Retina (tissue), 1 donor: ENCODE results near the gene ABLIM2.
A peak's percentile ranks its signal among the peaks of the same experiment; 100 is the strongest.

Source experiments
- DNase-seq: peaks from one replicate; pipeline ENCODE4 v3.0.0-alpha.2; 2016

Gene ABLIM2

DNA sequence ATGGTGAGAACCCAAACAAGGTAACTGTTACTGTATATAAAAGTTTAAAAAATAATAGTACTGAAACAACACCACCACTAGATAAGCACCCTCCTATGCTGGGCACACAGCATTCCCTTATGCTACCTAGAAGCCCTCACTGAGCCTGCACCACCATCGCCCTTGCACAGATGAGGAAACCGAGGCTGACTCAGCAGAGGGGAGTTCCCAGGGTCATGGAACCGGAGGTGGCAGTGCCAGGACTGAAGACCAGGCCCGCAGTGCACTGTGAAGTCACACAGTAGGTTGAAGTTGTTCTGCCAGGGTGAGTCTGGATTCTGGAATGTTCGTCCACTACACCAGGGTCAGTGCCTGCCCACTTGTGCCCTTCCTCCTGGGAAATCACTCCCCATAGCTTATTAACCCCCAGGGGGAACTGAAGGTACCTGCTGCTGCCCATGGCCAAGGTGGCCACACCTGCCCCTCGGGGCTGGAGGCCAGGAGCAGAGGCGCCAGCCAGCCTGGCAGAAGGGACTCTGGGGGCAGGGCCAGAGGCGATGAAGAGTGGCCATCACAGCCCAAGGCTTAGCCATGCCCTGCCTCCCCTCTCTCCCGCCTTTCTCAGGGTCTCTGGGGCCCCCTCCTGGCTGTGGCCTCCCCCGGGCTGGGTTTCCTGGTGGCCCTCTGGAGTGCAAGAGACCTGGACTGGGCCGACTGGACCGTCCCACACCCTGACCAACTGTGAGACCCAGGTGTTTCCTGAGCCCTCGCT is 15.1 kb upstream of the ABLIM2 start:
- DNase-seq: no peak

DNA sequence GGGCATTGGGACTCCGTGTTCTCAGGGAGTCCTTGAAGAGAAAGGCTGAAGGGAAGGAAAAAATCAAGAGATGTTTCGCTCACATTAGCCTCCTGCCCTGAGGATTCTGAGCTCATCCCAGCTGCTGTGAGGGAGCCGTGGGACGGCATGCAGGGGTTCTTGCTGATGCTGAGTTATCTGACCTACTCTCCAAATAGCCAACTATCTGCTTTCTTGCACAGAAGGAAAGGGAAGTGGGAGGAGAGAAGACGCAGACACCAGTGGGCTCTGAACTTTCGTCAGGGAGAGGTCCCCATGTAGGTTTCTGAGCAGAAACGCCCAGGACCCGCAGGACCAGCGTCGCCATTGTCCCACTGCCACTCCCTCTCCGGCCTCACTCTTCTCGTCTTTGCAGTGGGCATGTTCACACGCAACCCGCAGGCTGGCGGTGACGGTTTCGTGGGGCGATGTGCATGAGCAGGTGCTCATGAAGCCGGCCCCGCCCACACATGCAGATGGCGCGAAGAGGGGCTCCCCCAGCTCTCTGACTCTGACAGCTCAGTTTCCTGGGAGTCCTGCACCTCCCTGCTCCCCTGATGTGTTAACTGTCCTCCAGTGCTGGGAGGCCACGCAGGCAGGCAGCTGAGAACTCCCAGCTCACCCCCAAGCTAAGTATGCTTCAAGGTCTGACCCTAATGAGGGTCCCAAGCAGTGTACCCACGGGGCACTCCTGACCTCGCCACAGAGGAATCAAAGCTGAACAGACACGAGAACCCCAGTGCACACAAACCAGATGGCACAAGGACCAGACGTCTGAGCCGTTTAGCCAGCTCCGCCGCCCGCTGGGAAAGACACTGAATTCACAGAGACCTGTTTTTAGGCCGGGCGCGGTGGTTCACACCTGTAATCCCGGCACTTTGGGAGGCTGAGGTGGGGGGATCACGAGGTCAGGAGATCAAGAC is 13.6 kb upstream of the ABLIM2 start:
- no peak for DNase-seq

DNA sequence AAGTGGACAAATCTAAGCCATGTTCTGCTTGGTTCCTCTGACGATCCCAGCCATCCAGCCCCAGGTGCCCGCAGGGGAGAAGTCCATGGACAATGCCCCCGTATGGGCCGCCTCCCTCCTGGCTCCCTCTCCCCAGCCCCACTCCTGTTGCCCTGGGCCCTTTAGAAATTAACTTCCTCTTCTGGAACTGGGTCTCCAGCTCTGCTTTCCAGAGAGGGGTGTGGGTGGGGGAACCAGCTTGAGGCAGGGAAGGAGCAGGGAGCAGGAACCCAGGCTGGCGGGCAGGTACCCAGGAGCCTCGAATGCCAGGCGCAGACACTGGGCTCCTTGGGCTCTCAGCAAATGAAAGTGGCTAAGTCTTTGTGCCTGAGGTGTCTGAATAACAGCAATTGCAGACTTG is 12.7 kb upstream of the ABLIM2 start:
- DNase-seq: no peak

- no peak for DNase-seq
These were observed 11.7 kb upstream of the ABLIM2 start for GRCh38 chr4:8170341-8170740.

- DNase-seq: no peak
These were observed 11.2 kb upstream of the ABLIM2 start for GRCh38 chr4:8169763-8170162.

- no peak for DNase-seq
These were observed 10.4 kb upstream of the ABLIM2 start for GRCh38 chr4:8168832-8169598.

DNA sequence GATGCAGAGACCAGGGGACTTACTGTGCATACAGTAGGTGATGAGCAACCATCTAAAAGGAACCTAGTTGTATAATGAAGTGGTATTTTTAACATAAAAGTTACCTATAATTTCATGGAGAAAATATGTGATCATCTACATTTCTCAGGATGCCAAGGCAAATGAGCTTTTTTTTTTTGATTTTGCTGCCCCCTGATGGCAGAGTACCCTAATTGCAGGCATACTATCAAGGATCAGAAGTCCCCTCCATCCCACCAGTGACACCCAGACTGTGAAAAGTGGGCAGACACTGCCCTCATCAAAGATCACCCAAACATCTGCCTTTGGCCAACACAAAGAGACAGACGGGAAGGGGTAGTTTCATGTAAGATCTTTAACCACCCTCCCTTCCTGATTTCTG is 9.6 kb upstream of the ABLIM2 start:
- DNase-seq: no peak

- no peak for DNase-seq
These were observed 9.2 kb upstream of the ABLIM2 start for GRCh38 chr4:8167815-8168214.

- no peak for DNase-seq
These were observed 8.7 kb upstream of the ABLIM2 start for GRCh38 chr4:8167291-8167690.

DNA sequence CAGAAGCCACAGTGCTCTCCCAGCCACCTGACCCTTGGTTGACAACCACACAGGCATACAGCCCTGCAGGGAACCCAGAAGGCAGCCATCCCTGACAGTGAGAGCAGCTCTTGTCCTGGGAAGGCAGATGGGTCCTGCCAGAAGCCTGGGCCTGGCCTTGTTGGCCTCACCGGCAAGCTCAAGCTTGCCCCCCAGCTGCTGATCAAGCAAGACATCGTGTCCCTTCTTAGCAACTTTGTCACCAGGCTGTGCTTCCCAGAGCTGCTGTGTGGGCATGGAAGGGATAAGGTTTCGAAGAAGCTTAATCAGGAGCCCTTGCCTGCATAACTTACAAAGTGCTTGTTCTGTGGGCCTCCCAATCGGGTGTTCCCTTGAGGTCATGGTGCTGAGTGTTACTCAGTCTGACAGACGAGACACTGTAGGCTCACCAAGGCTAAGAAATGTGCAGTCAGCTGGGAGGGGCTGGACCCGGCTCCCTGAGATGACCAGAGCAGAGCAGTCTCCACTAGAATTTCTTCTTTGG is 6.8 kb upstream of the ABLIM2 start:
- peak; percentile 50 for DNase-seq

DNA sequence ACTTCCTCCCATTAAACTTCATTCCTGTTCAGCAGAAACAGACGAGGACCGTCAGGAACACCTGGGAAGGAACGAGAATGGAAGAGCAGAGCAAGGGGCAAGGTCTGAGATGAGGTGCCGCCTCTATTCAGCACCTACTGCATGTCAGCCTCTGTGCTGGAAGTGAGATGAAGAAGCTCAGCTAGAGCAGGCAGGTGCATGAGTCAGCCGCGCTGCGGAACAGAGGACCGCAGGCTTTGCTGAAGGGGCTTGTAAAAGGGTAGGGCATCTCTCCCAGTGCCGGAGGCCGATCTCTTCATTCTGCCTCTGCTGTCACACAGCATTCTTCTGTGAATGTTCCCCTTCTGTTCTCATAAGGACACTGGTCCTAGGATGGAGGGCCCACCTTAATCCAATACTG is 6.1 kb upstream of the ABLIM2 start:
- no peak for DNase-seq

GRCh38 chr4:8164194-8164565 is 5.6 kb upstream of the ABLIM2 start:
- no peak for DNase-seq

GRCh38 chr4:8163436-8164193 is 5.0 kb upstream of the ABLIM2 start:
- DNase-seq: no peak

GRCh38 chr4:8163026-8163425 is 4.4 kb upstream of the ABLIM2 start:
- DNase-seq: no peak

GRCh38 chr4:8162625-8163024 is 4.0 kb upstream of the ABLIM2 start:
- DNase-seq: no peak

DNA sequence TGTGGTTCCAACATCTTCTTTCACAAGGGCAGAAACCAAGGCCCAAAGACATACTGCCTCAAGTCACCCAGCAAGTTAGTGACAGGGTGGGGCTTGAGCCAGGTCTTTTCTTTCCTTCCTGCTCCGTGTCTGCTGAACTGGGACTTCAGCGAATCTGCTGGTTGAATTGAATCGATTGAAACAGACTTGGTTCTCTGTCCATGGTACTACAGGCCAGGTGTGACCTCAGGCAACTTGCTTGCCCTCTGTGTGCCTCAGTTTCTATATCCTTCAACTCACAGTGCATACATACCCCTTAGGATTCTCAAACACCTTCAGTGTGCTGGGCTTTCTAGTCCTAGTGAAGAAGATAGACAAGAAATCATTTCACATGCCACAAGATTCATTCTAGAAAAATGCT is 2.0 kb upstream of the ABLIM2 start:
- no peak for DNase-seq

GRCh38 chr4:8160233-8160560 is 1.6 kb upstream of the ABLIM2 start:
- DNase-seq: no peak

DNA sequence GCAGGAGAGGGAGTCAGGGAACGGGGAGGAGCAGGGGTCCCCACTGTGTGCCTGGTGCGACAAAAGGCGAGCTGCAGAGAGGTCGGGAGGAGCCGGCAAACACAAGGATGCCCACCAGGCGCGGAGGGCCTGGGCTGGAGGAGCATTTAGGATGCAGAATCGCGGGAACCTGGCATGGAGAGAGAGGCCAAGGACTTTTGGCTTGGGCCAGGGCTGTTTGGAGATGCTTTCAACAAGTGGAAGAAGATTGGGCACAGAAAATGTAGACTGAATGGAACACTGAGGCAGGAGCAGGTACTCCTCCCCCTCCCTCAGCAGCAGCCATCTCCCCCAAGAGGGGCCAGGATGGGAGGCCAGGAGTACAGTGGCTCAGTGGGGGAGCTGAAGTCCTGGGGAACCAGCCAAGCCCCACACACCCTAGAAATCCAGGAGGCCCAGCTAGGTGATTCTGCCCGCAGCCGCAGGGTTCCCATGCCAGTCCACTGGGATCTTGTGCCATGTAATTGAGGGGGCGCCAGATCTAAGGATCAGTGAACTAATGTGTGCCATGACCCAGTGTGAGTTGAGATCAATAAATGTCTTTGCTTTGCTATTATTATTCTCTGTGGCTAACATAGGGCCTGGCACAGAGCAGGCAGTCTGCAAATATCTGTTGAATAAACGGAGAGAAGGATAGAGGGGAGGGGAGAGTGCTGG is 1.1 kb upstream of the ABLIM2 start:
- no peak for DNase-seq

GRCh38 chr4:8157944-8158709 is 486 bp downstream of the ABLIM2 start:
- DNase-seq: peak; percentile 69

DNA sequence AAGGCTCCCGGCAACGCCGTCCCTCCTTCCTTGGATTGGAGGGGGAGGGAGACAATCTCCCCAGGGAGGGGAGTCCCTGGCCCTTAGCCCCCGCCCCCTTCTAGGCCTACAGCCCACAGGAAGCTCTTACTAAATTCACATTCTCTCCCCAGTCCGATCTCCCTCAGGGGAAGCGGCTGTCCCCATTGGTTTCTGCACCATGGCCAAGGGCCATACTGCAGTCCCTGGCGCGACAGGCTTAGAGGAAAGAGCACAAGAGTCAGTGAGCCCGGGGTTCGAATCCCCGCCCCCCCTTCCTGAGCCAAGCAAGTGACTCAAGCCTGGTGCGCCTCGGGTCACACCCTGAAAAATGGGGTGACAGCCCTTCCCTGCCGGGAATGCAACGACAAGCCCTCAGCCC is 1.1 kb downstream of the ABLIM2 start:
- no peak for DNase-seq

GRCh38 chr4:8156617-8157016 is 2.0 kb downstream of the ABLIM2 start:
- no peak for DNase-seq
